GM12865 (cell line): ENCODE results near the gene FRYL.
"Not testable (repeated sequence)": the region's sequence is repeated elsewhere in the genome, so short reads cannot be mapped to it uniquely, and the experiment has no call there.

Experiments
- DNase-seq: peaks from one replicate; pipeline ENCODE4 v3.0.0; 2010; ENCODE audit warnings: low read depth
- H3K4me3 ChIP-seq: 2 replicates; pipeline ENCODE4 v1.5.1; 2011; ENCODE audit warnings: mild to moderate bottlenecking, low read depth, low read length, control low read depth
- TF ChIP-seq, protein P1 (sequence below): IDR thresholded peaks from 2 replicates; pipeline ENCODE4 v1.5.1; 2011; ENCODE audit warnings: low read length, control low read depth, low read depth, inconsistent platforms; ENCODE audit not compliant: insufficient read depth; ENCODE audit errors: missing control alignments

The FRYL gene

DNA sequence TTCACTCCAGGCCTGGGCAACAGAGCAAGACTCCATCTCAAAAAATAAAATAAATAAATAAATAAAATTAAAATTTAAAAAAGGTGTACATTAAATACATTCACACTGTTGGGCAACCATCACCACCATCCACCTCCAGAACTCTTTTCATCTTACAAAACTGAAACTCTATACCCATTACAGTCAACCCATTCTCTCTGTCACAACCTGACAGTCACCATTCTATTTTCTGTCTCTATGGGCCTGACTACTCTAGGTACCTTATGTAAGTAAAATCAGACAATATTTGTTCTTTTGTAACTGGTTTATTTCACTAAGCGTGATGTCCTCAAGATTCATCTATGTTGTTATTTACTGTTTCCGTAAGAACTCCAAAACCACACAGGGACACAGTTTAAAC is 59.6 kb downstream of the FRYL start:
- no peak overlapping the region for H3K4me3 ChIP-seq
- TF ChIP-seq, protein P1, sequence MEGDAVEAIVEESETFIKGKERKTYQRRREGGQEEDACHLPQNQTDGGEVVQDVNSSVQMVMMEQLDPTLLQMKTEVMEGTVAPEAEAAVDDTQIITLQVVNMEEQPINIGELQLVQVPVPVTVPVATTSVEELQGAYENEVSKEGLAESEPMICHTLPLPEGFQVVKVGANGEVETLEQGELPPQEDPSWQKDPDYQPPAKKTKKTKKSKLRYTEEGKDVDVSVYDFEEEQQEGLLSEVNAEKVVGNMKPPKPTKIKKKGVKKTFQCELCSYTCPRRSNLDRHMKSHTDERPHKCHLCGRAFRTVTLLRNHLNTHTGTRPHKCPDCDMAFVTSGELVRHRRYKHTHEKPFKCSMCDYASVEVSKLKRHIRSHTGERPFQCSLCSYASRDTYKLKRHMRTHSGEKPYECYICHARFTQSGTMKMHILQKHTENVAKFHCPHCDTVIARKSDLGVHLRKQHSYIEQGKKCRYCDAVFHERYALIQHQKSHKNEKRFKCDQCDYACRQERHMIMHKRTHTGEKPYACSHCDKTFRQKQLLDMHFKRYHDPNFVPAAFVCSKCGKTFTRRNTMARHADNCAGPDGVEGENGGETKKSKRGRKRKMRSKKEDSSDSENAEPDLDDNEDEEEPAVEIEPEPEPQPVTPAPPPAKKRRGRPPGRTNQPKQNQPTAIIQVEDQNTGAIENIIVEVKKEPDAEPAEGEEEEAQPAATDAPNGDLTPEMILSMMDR = no peak
- no peak for DNase-seq

DNA sequence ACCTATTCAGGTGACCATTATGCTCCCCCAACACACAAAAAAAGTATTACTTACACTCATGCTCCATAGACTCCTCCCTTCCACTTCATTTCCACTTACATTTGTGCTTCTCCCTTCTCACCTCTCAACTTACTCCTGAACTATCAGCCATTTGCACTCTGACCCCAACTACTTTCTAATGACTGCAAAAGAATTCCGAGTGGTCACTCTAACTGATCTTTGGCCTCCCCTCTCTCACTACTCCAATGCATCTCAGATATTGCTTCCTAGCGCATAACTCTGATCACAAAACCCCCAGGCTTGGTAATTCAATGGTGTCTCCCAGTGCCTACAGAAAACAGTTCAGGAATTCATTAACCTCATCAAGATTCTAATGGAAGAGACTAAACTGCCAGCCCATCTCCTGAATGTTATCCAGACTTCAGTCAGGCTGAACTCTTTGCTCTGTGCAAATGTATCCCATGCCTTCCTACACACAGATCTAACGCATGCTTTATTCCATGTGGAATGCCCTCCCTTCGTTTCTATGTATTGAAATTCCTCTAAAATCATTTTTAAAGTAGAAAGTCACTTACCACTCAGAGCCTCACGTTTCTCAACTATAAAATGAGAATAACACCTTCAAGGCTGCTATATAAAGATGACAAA is 61.1 kb downstream of the FRYL start:
- no peak overlapping the region for H3K4me3 ChIP-seq
- DNase-seq = no peak
- TF ChIP-seq, protein P1 = no peak

DNA sequence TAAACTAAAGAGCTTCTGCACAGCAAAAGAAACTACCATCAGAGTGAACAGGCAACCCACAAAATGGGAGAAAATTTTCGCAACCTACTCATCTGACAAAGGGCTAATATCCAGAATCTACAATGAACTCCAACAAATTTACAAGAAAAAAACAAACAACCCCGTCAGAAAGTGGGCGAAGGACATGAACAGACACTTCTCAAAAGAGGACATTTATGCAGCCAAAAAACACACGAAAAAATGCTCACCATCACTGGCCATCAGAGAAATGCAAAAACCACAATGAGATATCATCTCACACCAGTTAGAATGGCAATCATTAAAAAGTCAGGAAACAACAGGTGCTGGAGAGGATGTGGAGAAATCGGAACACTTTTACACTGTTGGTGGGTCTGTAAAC is 63.8 kb downstream of the FRYL start:
- H3K4me3 ChIP-seq, DNase-seq: not testable (repeated sequence)

DNA sequence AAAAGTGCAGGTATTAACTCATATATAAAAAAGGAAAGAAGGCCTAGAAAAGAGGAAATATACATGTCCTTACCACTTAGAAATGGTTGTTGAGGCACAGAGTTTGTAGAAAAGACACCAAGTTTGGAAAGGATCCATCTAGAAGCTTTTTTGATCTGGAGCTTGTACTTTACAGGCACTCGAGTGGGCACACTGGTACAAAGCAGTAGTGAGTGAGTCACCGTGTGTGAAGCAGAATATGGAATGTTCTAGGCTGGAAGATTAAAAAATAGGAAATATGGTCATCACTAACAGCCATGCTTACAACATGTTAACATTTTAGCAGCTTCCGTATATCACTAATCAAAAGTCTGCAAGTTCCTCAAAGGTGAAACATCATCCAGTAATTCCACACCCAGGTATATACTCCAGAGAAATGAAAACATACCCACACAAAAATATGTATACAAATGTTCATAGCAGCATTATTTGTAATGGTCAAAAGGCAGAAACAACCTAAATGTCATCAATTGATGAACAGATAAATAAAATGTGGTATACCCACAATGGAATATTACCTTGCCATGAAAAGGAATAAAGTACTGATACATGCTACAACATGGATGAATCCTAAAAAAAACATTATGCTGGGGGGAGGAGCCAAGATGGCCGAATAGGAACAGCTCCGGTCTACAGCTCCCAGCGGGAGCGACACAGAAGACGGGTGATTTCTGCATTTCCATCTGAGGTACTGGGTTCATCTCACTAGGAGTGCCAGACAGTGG is 69.5 kb downstream of the FRYL start:
- DNase-seq = no peak
- TF ChIP-seq, protein P1 = no peak
- H3K4me3 ChIP-seq = no peak overlapping the region

DNA sequence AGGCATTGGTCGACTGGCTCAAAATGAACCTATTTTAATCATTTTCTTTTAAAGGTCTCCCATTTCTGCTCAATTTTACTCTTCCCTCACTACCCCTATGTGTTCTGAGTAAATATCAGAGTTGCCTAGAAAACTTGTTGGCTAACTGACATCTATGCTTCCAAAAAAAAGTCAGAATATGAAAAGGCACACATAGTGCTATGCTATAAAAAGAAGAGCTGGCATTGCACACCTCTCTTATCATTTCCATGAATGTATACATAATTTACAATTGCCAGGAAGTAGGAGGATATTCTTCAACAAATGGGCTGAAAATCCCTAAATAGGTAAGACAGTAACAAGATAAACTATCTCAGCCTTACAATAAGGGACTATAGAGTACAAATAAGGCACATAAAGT is 70.2 kb downstream of the FRYL start:
- no peak overlapping the region for H3K4me3 ChIP-seq
- TF ChIP-seq, protein P1 = no peak
- no peak for DNase-seq

DNA sequence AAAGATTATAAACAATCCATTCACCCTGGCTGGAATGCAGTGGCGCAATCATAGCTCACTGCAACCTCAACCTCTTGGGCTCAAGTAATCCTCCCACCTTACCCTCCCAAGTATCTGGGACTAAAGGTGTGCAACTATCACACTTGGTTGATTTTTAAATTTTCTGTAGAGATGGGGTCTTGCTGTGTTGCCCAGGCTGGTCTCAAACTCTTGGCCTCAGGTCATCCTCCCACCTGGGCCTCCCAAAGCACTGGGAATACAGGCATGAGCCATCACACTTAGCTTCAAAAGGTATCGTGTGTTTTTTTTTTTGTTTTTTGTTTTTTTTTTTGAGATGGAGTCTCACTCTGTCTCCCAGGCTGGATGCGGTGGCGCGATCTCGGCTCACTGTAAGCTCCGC is 71.5 kb downstream of the FRYL start:
- TF ChIP-seq, protein P1 = no peak
- H3K4me3 ChIP-seq = no peak overlapping the region
- no peak for DNase-seq

DNA sequence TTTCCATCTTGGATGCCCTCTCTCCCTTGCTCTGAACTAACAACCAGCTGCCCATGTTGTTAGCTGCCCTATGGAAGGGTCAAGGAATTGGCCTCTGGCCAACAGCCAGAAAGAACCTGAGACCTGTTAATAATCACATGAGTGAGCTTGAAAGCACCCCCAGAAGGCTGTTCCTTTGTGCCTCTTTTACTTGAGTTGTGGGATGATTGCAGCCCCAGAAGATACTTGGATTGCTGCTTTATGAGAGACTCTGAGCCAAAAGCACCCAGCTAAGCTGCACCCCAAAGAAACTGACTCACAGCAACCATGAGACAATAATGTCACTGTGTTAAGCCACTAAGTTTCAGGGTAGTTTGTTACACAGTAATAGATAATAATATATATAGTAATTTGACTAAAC is 73.3 kb downstream of the FRYL start:
- DNase-seq = no peak
- TF ChIP-seq, protein P1 = no peak
- no peak overlapping the region for H3K4me3 ChIP-seq
